Upper lobe of left lung (tissue), 6 donors: ENCODE results near the gene ARHGAP10. TPM values are rescaled to one million over a fixed set of nuclear protein-coding genes. Genes with fewer than 3 reads are reported as not detected.

Experiments
- ATAC-seq, 2 donors: fragments of 200-7000 bp; cut with Tn5 transposase; one replicate each; pipeline ENCODE4 v1.9.1; 2022; ENCODE audit warnings: mild to moderate bottlenecking in 2 of 2, moderate library complexity in 2 of 2; ENCODE audit not compliant: low FRiP score in 2 of 2
- DNase-seq, 2 donors: peaks; one replicate each; pipeline ENCODE4 v3.0.0-alpha.2; 2019 to 2020
- H3K27ac ChIP-seq, 4 donors: fragments of 200-600 bp; sonication (generic); one replicate each; pipeline ENCODE4 v1.5.1; 2016 to 2019
- H3K27me3 ChIP-seq, 4 donors: fragments of 200-600 bp; sonication (generic); one replicate each; pipeline ENCODE4 v1.5.1; 2017 to 2019
- H3K36me3 ChIP-seq, 4 donors: fragments of 200-600 bp; sonication (generic); one replicate each; pipeline ENCODE4 v1.5.1; 2016 to 2019
- H3K4me1 ChIP-seq, 4 donors: fragments of 200-600 bp; sonication (generic); one replicate each; pipeline ENCODE4 v1.5.1; 2018 to 2019
- H3K4me3 ChIP-seq, 4 donors: fragments of 200-600 bp; sonication (generic); one replicate each; pipeline ENCODE4 v1.5.1; 2017 to 2019; ENCODE audit warnings: mild to moderate bottlenecking in 2 of 4, moderate library complexity in 1 of 4
- H3K9me3 ChIP-seq, 4 donors: fragments of 200-600 bp; sonication (generic); one replicate each; pipeline ENCODE4 v1.5.1; 2018 to 2019
- CTCF ChIP-seq, 6 experiments: fragments of 450-650 bp in 4 of 6; fragments of 200-600 bp in 2 of 6; sonication (generic) in 2 of 6; IDR thresholded peaks; one replicate each; pipeline ENCODE4 v1.5.1; 2016 to 2019; ENCODE audit warnings: antibody characterized with exemption in 6 of 6
- EP300 ChIP-seq, 4 donors: sonication (generic); formaldehyde crosslinking; IDR thresholded peaks; one replicate each; pipeline ENCODE4 v1.5.1; 2017; ENCODE audit warnings: antibody characterized with exemption in 4 of 4, control low read depth in 2 of 4
- POLR2A ChIP-seq, 4 donors: fragments of 450-650 bp; IDR thresholded peaks; one replicate each; pipeline ENCODE4 v1.5.1; 2016 to 2017; ENCODE audit warnings: antibody characterized with exemption in 4 of 4, mild to moderate bottlenecking in 2 of 4
- POLR2AphosphoS5 ChIP-seq, 2 donors: sonication (generic); formaldehyde crosslinking; IDR thresholded peaks; one replicate each; pipeline ENCODE4 v1.5.1; 2017; ENCODE audit warnings: antibody characterized with exemption in 2 of 2
- WGBS, 2 donors: methylation state at CpG; one replicate each; pipeline ENCODE4 v1.1.5; 2017 to 2018; 5-methylcytosine and 5-hydroxymethylcytosine counted together
- total RNA-seq, 6 donors: library from RNA; depleted of rRNA in 4 of 6; stranded (reverse); fragments of >200 nt in 4 of 6; gene quantifications; one replicate each; pipeline versions ENCODE4 v1.1.0 to v1.2.1, GENCODE V29; 2016 to 2021
- donor health status: DM: no; HTN: no; CAD: no; lungs with moderate emphysema.
- donor health status: DM: no; HTN: yes; CAD: no; lungs with severe emphysema.

Gene ARHGAP10
- total RNA-seq, 6 donors from 2014 or later, result 25.9 to 47.1 (median 29.5) TPM

GRCh38 chr4:147689067-147689466 lies 42.8 kb upstream of the ARHGAP10 start:
- H3K36me3 ChIP-seq, result no peaks in the 10 kb centered on the region
- DNase-seq, result no peak

GRCh38 chr4:147691820-147692219 lies 40.1 kb upstream of the ARHGAP10 start:
- ATAC-seq, result no peak
- Histone ChIP-seq H3K36me3 (no peaks in the 10 kb centered on the region), H3K9me3 (no peaks in the 10 kb centered on the region), H3K27ac (no peak overlapping the region), H3K4me3 (no peak overlapping the region), H3K4me1 (no peaks in the 10 kb centered on the region), H3K27me3 (no peaks in the 10 kb centered on the region)
- TF ChIP-seq EP300 (IDR thresholded peaks at IDR 0.05), result no peak
- no peak for TF ChIP-seq POLR2AphosphoS5 (IDR thresholded peaks at IDR 0.05)
- no peak for TF ChIP-seq POLR2A (IDR thresholded peaks at IDR 0.05)
- no peak for TF ChIP-seq CTCF (IDR thresholded peaks at IDR 0.05)
- whole genome bisulfite sequencing, 2 donors, result 84% methylated on average over 2 of the region's 2 CpGs
- DNase-seq, result no peak

More at GRCh38 chr4:147689067-147689466, 42.8 kb upstream of the ARHGAP10 start:
- no peak for ATAC-seq
- TF ChIP-seq EP300 (IDR thresholded peaks at IDR 0.05), result no peak
- TF ChIP-seq POLR2AphosphoS5 (IDR thresholded peaks at IDR 0.05), result no peak
- no peak for TF ChIP-seq CTCF (IDR thresholded peaks at IDR 0.05)
- no peak for TF ChIP-seq POLR2A (IDR thresholded peaks at IDR 0.05)
- no peaks in the 10 kb centered on the region for H3K9me3 ChIP-seq
- no peak overlapping the region for H3K4me3 ChIP-seq
- peaks cover 0 to 6% (median 3%) of the 10 kb centered on the region in 4 donors for H3K4me1 ChIP-seq
- H3K27me3 ChIP-seq, result no peaks in the 10 kb centered on the region
- WGBS, 2 donors, result 36 to 49% methylated on average over 4 of the region's 4 CpGs
- no peak overlapping the region for H3K27ac ChIP-seq

- H3K36me3 ChIP-seq, result no peaks in the 10 kb centered on the region
- 74 to 81% methylated on average over 3 of the region's 3 CpGs for WGBS, 2 donors
- no peaks in the 10 kb centered on the region for H3K9me3 ChIP-seq
- ATAC-seq (no peak), DNase-seq (no peak)
- no peak overlapping the region for H3K27ac ChIP-seq
- H3K4me1 ChIP-seq, result no peaks in the 10 kb centered on the region
- no peak for TF ChIP-seq POLR2A (IDR thresholded peaks at IDR 0.05)
- no peak for TF ChIP-seq EP300 (IDR thresholded peaks at IDR 0.05)
- H3K27me3 ChIP-seq, result no peaks in the 10 kb centered on the region
- no peak overlapping the region for H3K4me3 ChIP-seq
Measured at GRCh38 chr4:147693218-147693617, 38.7 kb upstream of the ARHGAP10 start.

GRCh38 chr4:147696866-147697265 lies 35.0 kb upstream of the ARHGAP10 start:
- H3K4me3 ChIP-seq, result no peak overlapping the region
- no peaks in the 10 kb centered on the region for H3K9me3 ChIP-seq
- no peak for DNase-seq
- WGBS, 2 donors, result 52 to 64% methylated on average over 1 of the region's 1 CpG
- ATAC-seq, result no peak
- no peaks in the 10 kb centered on the region for H3K27me3 ChIP-seq
- no peak overlapping the region for H3K27ac ChIP-seq
- H3K4me1 ChIP-seq, result no peaks in the 10 kb centered on the region
- no peak for TF ChIP-seq POLR2AphosphoS5 (IDR thresholded peaks at IDR 0.05)
- no peak for TF ChIP-seq EP300 (IDR thresholded peaks at IDR 0.05)
- no peak for TF ChIP-seq CTCF (IDR thresholded peaks at IDR 0.05)
- TF ChIP-seq POLR2A (IDR thresholded peaks at IDR 0.05), result no peak
- H3K36me3 ChIP-seq, result no peaks in the 10 kb centered on the region

GRCh38 chr4:147704846-147705245 lies 27.0 kb upstream of the ARHGAP10 start:
- H3K27ac ChIP-seq, result no peak overlapping the region
- TF ChIP-seq POLR2A (IDR thresholded peaks at IDR 0.05), result no peak
- TF ChIP-seq POLR2AphosphoS5 (IDR thresholded peaks at IDR 0.05), result no peak
- TF ChIP-seq EP300 (IDR thresholded peaks at IDR 0.05), result no peak
- no peak for TF ChIP-seq CTCF (IDR thresholded peaks at IDR 0.05)
- H3K36me3 ChIP-seq, result no peaks in the 10 kb centered on the region
- peaks cover 0 to 3% (median 0%) of the 10 kb centered on the region in 4 donors for H3K4me1 ChIP-seq
- DNase-seq (no peak), ATAC-seq (no peak)
- H3K9me3 ChIP-seq, result no peaks in the 10 kb centered on the region
- 73 to 81% methylated on average over 1 of the region's 1 CpG for whole genome bisulfite sequencing, 2 donors
- H3K4me3 ChIP-seq, result no peak overlapping the region
- no peaks in the 10 kb centered on the region for H3K27me3 ChIP-seq
